HG03039 (cell line): ENCODE data around the gene POU4F1.

Experiments
- ATAC-seq: cut with Tn5 transposase; IDR thresholded peaks from one replicate; pipeline ENCODE4 v1.9.1; 2021; ENCODE audit warnings: mild to moderate bottlenecking, moderate library complexity; ENCODE audit not compliant: unreplicated experiment

The POU4F1 gene

GRCh38 chr13:78607409-78608251, 4.3 kb upstream of the POU4F1 start:
- no peak for ATAC-seq

- ATAC-seq: no peak
These were observed 3.4 kb upstream of the POU4F1 start for GRCh38 chr13:78606471-78607408.

- ATAC-seq: no peak
These were observed 1.6 kb upstream of the POU4F1 start for GRCh38 chr13:78604782-78605611.

DNA sequence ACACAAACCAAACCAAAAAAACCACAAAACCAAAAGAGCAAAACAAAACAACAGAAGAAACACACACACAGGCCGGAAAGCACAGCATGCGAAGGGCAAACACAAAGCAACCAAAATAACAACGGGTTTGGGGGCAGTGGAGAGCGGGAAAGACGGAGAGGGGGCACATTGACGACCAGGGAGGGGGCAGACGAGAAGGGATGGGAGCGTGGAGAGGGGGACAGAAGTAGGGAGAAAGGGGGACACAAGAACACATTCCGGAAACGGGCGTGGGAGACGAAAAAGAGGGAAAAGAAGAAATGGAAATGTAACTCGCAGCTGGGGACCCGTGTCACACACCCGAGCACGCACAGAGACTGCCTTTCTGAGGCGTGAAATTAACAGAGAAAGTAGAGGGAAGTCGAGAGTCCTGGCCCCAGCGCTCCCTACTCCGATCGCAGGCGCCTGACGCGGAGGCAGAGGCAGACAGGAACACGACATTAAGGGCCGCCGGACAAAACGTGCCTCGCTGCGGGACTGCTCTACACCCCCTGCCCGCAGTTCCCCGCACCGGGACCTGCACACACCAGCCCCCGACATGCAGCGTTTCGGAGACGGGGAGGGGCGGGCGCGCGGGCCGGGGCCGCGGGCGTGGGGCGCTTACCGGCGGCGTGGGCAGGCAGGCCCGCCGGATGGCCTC, 652 bp downstream of the POU4F1 start:
- peak; percentile 9 for ATAC-seq

DNA sequence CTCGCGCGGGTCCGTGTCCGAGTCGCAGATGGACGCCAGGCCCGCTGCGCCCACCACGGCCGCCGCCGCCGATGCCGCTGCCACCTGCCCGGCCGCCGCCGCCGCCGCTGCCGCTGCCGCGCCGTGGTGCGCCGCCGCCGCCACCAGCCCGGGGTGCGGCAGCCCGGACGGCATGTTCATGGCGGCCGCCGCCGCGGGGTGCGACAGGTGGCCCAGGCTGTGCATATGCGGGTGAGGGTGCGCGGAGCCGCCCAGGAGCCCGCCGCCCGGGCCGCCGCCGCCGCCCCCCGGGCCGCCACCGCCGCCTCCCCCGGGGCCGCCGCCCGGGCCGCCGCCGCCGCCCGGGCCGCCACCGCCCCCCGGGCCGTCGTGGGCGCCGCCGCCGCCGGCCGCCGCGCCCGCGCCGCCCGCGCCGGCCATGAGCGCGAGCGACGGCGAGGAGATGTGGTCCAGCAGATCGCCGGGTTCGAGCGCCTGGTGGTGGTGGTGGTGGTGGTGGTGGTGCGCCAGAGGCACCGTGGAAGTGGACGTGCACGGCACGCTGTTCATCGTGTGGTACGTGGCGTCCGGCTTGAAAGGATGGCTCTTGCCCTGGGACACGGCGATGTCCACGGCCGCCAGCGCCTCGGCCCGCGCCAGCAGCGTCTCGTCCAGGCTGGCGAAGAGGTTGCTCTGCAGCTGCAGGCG, 1.3 kb downstream of the POU4F1 start:
- no peak for ATAC-seq

DNA sequence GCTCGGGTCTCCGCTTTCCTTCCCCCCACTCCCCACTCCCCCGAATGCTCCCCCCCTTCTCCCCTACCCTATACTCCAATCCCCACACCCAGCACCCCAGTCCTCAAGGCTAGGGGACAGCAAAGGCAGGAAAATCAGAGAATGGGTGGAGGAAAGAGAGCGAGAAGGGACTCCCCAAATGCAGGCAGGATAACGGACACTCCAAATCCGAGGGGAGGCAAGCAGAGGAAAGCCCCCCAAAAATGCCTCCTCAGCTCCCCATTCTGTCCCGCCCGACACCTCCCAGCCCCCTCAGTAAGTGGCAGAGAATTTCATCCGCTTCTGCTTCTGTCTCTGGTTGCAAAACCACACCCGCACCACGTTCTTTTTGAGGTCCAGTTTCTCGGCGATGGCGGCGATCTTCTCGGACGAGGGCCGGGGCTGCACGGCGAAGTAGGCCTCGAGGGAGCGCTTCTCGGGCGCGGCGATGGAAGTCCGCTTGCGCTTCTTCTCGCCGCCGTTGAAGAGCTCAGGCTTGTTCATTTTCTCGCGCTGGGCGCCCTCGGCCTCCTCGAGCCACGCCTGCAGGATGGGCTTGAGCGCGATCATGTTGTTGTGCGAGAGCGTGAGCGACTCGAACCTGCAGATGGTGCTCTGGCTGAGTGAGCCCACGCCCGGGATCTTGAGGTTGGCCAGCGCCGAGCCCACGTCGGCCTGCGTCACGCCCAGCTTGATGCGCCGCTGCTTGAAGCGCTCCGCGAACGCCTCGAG, 2.1 kb downstream of the POU4F1 start:
- no peak for ATAC-seq

- no peak for ATAC-seq
These were observed 3.0 kb downstream of the POU4F1 start for GRCh38 chr13:78600280-78600883.

GRCh38 chr13:78599645-78600279, 3.6 kb downstream of the POU4F1 start:
- ATAC-seq: no peak

GRCh38 chr13:78598966-78599644, 4.2 kb downstream of the POU4F1 start:
- ATAC-seq: no peak

DNA sequence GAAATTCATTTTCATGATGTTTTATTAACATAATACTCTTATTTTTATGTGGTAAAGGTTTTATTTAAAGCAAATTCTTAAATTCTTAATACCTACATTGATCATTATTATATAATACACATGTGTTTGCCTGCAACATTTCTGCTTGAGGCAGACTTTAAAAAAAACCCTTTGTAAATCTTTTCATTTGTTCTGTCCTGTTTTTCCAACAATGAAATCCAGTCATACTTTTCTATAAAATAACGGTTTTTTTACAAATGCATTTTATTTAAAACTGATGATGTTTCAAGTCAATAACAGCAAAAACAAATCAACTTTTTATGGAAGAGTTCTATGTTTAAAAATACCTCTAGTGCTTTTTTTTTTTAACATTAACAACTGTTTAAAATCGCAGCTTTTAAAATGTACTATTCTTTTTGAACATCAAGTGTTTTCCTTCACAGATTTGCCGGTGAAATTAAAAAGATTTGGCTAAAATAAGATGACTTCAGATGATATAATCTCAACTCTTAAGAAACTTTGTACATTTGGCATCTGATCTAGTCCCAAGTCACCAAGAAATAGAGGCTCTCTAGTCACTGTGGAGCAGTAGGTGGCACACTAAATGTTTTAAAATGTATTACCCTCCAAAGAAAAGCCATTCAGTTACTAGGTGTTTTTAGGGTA, 5.1 kb downstream of the POU4F1 start:
- ATAC-seq: no peak

- no peak for ATAC-seq
These were observed 5.8 kb downstream of the POU4F1 start for GRCh38 chr13:78597602-78597932.

DNA sequence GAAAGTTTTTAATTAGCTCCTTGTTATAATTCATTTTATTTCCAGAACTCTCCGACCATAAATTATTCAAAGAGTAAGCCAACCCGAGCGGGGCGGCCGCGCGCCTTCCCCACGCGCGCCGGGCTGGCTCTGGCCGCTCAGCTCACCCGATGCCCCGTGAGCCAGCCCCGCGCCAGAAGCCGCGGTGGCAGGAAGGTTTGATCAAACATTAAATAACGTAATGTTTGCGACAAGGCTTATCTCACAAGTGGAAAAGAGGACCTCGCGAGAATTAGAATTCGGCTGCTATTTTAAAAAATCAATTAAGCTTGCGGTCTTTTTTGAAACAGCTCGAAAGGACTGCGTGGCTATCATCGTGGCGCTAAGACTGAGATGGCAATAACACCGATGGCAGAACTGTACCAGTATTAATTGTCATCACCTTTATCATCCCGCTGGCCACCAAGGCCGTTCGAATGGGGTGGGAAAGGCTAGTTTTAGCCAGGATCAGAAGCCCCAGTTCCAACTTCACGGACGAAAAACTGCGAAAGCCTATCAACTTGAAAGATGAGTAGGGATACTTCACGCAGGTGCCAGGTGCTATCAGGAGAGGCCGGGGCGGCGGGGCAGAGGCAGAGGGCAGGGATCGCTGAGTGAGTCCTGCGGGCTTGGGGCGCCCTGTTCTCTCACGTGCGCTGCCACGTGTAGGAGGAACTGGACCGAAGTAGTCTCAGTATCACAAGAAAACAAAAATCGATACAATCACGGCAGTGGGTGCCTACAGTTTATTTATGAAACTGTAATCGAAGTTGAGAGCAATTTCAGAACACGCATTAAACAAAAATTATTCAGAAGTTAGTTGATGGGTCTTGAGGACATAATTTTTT, 6.4 kb downstream of the POU4F1 start:
- ATAC-seq: no peak

- no peak for ATAC-seq
These were observed 7.0 kb downstream of the POU4F1 start for GRCh38 chr13:78596399-78596735.

DNA sequence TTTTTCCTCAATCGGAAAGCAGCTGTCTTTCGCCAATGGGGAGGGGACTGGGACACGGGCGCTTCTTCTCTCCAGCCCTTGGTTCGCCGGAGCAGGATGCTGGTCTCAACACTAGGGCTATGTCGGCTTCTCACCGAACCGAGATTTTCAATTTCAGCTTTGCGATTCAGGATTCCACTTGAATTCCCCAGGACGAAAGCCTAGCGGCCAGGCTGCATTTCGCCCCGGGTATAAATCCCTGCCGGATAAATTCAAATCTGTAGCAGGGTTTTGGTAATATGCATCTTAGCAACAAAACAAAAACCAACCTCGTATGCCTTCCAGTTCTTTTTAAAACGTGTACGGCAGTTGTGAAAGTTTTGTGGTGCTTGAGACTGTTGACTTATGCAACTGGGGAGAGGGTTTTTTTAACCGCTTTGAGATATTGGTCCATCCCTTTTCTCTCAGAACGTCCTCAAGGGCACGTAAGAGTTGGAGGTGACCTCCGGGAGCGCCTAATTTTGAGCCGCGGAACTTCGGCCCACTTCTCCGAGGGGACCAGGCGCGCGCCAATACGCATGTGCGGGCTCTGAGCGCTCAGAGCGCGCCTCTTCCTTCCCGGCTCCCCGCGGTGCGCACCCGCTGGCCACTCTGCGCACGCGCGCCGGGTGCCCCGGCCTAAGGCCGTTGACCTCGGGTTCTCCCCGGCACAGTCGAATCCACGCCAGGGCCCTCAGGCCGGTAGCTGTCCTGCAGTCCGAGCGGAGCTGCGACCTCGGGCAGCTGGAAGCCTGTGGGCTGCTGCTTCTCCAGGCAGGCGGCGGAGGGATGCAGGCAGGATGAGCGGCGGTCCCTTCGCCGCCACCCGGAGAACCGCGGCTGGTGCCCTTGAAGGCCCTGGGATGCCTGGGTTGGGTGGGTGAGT, 7.6 kb downstream of the POU4F1 start:
- no peak for ATAC-seq

DNA sequence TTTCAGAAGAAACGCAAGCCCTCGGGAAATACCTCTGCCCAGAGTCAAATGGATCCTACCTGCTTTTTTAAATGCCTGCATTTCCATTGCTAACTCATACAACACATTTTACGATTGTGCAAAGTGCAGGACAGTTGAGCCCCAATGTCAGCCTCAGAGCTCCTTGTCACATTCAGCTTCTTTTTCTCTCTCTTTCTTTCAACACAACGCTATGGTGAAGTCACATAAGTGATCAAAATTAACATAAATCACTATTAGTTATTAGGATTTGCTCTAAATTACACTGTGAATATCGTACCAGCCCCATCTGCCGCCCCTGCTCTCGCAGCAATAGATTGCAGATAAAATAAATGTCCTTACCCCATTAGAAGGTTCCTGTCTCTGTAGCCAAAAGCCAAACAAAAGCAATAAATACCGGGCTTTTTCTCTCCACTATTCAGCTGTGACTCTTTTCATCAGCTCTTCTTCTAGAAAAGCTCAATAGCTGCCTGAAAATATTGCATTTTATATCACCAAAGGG, 8.8 kb downstream of the POU4F1 start:
- ATAC-seq: no peak
